ENCODE results near the gene SEMA5B. TPM values are rescaled to one million over a fixed set of nuclear protein-coding genes. Genes with fewer than 3 reads are reported as not detected.

The SEMA5B gene
- total RNA-seq, 2 experiments from 2014 or later = 0.22 TPM; not detected in 1

DNA sequence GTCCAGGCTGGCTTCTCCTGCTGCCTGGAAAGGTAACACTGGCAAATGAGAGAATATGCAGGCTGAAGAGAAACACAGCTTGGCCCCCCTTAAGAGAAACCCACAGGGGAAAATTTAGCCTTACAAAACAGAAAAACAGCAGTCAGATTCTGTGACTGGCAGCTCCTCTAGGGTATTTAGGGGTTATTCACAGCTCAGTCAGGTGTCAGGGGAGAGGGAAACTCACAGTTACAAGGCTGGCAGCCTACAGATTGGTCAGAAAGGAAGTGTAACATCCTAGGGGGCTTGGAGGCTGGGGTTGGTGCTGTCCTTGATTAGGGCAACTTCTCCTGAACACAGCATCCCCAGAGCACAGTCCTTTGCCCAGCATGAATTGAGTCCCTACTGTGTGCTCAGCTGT lies 81.4 kb downstream of the SEMA5B start:
- no peak for TF ChIP-seq CTCF (IDR thresholded peaks at IDR 0.05)
- Histone ChIP-seq H3K27ac (ENCODE audit: low read depth in 1 of 2, low read length in 2 of 2) (no peak overlapping the region), H3K4me1 (ENCODE audit: insufficient read depth, low read length) (peaks cover 10% of the 10 kb centered on the region), H3K36me3 (ENCODE audit: insufficient read depth, low read length) (no peaks in the 10 kb centered on the region), H3K9me3 (ENCODE audit: control insufficient read depth in 1 of 2, insufficient read depth in 1 of 2, low read length in 2 of 2) (no peaks in the 10 kb centered on the region), H3K4me3 (ENCODE audit: low read length) (no peak overlapping the region), H3K27me3 (ENCODE audit: control insufficient read depth in 1 of 2, insufficient read depth in 2 of 2, low read length in 2 of 2) (peaks cover 0 to 2% of the 10 kb centered on the region in 2 experiments)
- intact Hi-C loops (cut with DNase I, micrococcal nuclease) = no loop called here
- Mint-ChIP-seq H3K9me3 (no peaks in the 10 kb centered on the region), H3K36me3 (ENCODE audit: low read depth) (no peaks in the 10 kb centered on the region), H3K4me1 (ENCODE audit: low read depth) (no peaks in the 10 kb centered on the region), H3K27me3 (peaks cover 5% of the 10 kb centered on the region), H3K4me3 (no peak overlapping the region), H3K27ac (no peak overlapping the region)
- no peak for DNase-seq
- POLR2A ChIA-PET = no interaction called here
- ATAC-seq (ENCODE audit: poor library complexity) = no peak
- CTCF ChIA-PET = no interaction called here

DNA sequence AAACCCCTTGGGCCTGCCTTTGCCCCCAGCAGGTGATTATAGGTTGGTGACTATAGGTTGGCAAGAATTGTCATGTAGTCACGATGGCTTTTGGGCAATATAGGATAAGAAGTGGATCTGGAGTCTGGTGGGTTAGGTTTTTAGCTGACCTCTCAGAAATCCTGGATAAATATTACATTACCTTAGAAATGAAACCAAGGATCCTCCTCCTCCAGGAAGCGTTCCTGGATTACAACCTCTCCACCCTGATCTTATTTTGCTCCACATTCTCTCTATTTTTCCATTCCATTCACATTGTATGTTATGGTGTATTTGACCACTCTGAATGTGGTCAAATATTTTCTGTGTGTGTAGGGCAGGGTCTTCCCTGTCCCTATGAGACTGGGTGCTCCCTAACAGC lies 82.3 kb downstream of the SEMA5B start:
- TF ChIP-seq CTCF (IDR thresholded peaks at IDR 0.05) = no peak
- Mint-ChIP-seq H3K27ac (no peak overlapping the region), H3K9me3 (no peaks in the 10 kb centered on the region), H3K27me3 (peaks cover 5% of the 10 kb centered on the region), H3K4me1 (ENCODE audit: low read depth) (peaks cover 4% of the 10 kb centered on the region), H3K4me3 (no peak overlapping the region), H3K36me3 (ENCODE audit: low read depth) (no peaks in the 10 kb centered on the region)
- H3K36me3 ChIP-seq (ENCODE audit: insufficient read depth, low read length) = no peaks in the 10 kb centered on the region
- no peaks in the 10 kb centered on the region for H3K9me3 ChIP-seq (ENCODE audit: control insufficient read depth in 1 of 2, insufficient read depth in 1 of 2, low read length in 2 of 2)
- no peak overlapping the region for H3K27ac ChIP-seq (ENCODE audit: low read depth in 1 of 2, low read length in 2 of 2)
- intact Hi-C loops (cut with DNase I, micrococcal nuclease) = no loop called here
- DNase-seq (no peak), ATAC-seq (ENCODE audit: poor library complexity) (no peak)
- POLR2A ChIA-PET = no interaction called here
- no peak overlapping the region for H3K4me3 ChIP-seq (ENCODE audit: low read length)
- CTCF ChIA-PET = no interaction called here
- peaks cover 18% of the 10 kb centered on the region for H3K4me1 ChIP-seq (ENCODE audit: insufficient read depth, low read length)
- H3K27me3 ChIP-seq (ENCODE audit: control insufficient read depth in 1 of 2, insufficient read depth in 2 of 2, low read length in 2 of 2) = peaks cover 0 to 2% of the 10 kb centered on the region in 2 experiments

- Histone ChIP-seq H3K27me3 (ENCODE audit: control insufficient read depth in 1 of 2, insufficient read depth in 2 of 2, low read length in 2 of 2) (peaks cover 0 to 2% of the 10 kb centered on the region in 2 experiments), H3K9me3 (ENCODE audit: control insufficient read depth in 1 of 2, insufficient read depth in 1 of 2, low read length in 2 of 2) (no peaks in the 10 kb centered on the region), H3K4me1 (ENCODE audit: insufficient read depth, low read length) (peaks cover 18% of the 10 kb centered on the region), H3K4me3 (ENCODE audit: low read length) (no peak overlapping the region), H3K36me3 (ENCODE audit: insufficient read depth, low read length) (no peaks in the 10 kb centered on the region), H3K27ac (ENCODE audit: low read depth in 1 of 2, low read length in 2 of 2) (no peak overlapping the region)
- ChIA-PET POLR2A (no interaction called here), CTCF (no interaction called here)
- ATAC-seq (ENCODE audit: poor library complexity) (no peak), DNase-seq (no peak)
- H3K27me3 Mint-ChIP-seq = peaks cover 5% of the 10 kb centered on the region
- H3K9me3 Mint-ChIP-seq = no peaks in the 10 kb centered on the region
- intact Hi-C loops (cut with DNase I, micrococcal nuclease) = loop anchor here in 1 of 2 experiments (5.0 kb wide), 1 partner anchor 313 kb away; no protein-coding TSS in a partner anchor
- H3K4me3 Mint-ChIP-seq = no peak overlapping the region
- H3K27ac Mint-ChIP-seq = no peak overlapping the region
- TF ChIP-seq CTCF (IDR thresholded peaks at IDR 0.05) = no peak
- peaks cover 4% of the 10 kb centered on the region for H3K4me1 Mint-ChIP-seq (ENCODE audit: low read depth)
- no peaks in the 10 kb centered on the region for H3K36me3 Mint-ChIP-seq (ENCODE audit: low read depth)
Observed at GRCh38 chr3:122944671-122945161, 82.8 kb downstream of the SEMA5B start.
